Measurements from ENCODE around the gene FOXK2. TPM values are rescaled to one million over a fixed set of nuclear protein-coding genes. Genes with fewer than 3 reads are reported as not detected.

The FOXK2 gene
- total RNA-seq, 1 donor from 2014 or later = 49.5 TPM

DNA sequence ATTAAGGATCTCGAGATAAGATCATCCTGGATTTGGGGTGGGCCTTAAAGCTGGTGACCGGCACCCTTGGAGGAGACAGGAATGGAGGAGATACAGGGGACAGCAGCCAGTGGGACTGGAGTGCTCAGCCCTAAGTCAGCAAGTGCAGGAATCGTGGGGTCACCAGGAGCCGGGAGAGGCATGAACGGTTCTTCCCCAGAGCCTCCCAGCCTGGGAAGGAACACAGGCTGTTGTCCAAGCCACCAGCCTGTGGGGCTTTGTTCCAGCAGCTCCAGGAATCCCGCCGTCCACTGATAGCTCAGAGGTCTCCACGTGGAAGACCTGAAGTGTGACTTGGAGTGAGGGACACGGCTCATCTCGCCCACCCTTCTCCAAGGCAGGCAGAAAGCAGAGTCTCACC is 131.2 kb downstream of the FOXK2 start:
- H3K27ac Mint-ChIP-seq (ENCODE audit: unreplicated experiment) = no peak overlapping the region
- no peaks in the 10 kb centered on the region for H3K36me3 Mint-ChIP-seq (ENCODE audit: low read depth)
- TF ChIP-seq, protein P1, sequence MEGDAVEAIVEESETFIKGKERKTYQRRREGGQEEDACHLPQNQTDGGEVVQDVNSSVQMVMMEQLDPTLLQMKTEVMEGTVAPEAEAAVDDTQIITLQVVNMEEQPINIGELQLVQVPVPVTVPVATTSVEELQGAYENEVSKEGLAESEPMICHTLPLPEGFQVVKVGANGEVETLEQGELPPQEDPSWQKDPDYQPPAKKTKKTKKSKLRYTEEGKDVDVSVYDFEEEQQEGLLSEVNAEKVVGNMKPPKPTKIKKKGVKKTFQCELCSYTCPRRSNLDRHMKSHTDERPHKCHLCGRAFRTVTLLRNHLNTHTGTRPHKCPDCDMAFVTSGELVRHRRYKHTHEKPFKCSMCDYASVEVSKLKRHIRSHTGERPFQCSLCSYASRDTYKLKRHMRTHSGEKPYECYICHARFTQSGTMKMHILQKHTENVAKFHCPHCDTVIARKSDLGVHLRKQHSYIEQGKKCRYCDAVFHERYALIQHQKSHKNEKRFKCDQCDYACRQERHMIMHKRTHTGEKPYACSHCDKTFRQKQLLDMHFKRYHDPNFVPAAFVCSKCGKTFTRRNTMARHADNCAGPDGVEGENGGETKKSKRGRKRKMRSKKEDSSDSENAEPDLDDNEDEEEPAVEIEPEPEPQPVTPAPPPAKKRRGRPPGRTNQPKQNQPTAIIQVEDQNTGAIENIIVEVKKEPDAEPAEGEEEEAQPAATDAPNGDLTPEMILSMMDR (IDR thresholded peaks at IDR 0.05) = no peak
- H3K27me3 Mint-ChIP-seq (ENCODE audit: low read depth) = no peaks in the 10 kb centered on the region
- no peak overlapping the region for H3K4me3 Mint-ChIP-seq (ENCODE audit: unreplicated experiment)
- peaks cover 15% of the 10 kb centered on the region for H3K4me1 Mint-ChIP-seq (ENCODE audit: low read depth)
- no peaks in the 10 kb centered on the region for H3K9me3 Mint-ChIP-seq (ENCODE audit: low read depth)
- DNase-seq (ENCODE audit: low spot score) = no peak

DNA sequence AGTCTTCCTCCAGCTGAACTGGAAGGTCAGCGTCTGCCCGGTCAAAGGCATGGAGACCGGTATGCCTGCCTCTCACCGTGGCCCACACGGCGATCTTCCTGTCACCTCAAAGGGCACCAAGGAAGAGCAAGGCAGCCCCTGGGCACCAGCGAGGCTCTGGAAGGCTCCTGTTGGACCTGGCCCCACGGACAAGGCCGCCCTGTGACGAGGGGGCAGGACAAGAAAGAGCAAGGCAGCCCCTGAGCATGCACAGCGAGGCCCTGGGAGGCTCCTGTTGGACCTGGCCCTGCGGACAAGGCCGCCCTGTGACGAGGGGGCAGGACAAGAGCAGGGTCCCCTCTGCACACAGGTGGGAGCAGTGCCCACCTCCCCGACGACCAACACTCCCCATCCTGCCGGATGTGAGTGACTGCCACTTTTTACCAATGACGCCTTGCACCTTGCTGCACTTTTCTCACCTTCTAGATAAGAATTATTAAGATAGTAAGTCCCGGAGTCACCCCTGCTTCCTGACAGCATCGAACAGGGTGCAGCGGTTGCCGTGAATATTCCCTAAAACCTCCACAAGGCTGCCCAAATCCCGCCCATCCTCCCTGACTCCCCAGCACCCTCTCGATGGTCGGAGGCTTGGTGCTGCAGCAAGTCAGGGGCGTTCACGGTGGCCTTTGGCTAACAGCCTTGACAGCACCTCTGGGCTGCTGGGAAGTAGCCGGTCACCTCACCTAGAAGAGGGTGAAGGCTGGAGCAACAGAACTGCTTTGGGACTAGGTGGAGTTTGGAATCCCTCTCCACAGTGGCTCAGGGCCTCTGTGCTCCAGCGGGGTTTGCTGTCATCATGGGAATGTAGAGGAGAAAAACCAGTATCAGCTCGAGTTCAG is 134.4 kb downstream of the FOXK2 start:
- Mint-ChIP-seq H3K27ac (ENCODE audit: unreplicated experiment) (no peak overlapping the region), H3K4me3 (ENCODE audit: unreplicated experiment) (no peak overlapping the region), H3K4me1 (ENCODE audit: low read depth) (no peaks in the 10 kb centered on the region), H3K36me3 (ENCODE audit: low read depth) (peaks cover 9% of the 10 kb centered on the region), H3K9me3 (ENCODE audit: low read depth) (no peaks in the 10 kb centered on the region), H3K27me3 (ENCODE audit: low read depth) (no peaks in the 10 kb centered on the region)
- DNase-seq (ENCODE audit: low spot score) = no peak
- TF ChIP-seq, protein P1 (IDR thresholded peaks at IDR 0.05) = no peak

Other genes with a start within 250 kb of the FOXK2 start
- gene CSNK1D, start 246.0 kb upstream of the FOXK2 start, total RNA-seq = 93.0 to 94.5 TPM (median 93.9 TPM) in 3 replicates
- not detected in 3 replicates for gene CD7, start 202.1 kb upstream of the FOXK2 start, total RNA-seq
- 1.3 to 2.5 TPM (median 2.1 TPM) in 3 replicates for gene SECTM1, start 186.0 kb upstream of the FOXK2 start, total RNA-seq
- gene TEX19, start 160.5 kb upstream of the FOXK2 start, total RNA-seq = not detected in 3 replicates
- not detected in 3 replicates for gene UTS2R, start 148.0 kb upstream of the FOXK2 start, total RNA-seq
- 10.8 to 17.7 TPM (median 11.2 TPM) in 3 replicates for gene HEXD, start 101.4 kb upstream of the FOXK2 start, total RNA-seq
- 19.9 to 30.6 TPM (median 20.0 TPM) in 3 replicates for gene OGFOD3, start 101.1 kb upstream of the FOXK2 start, total RNA-seq
- gene CYBC1, start 69.0 kb upstream of the FOXK2 start, total RNA-seq = 52.5 to 55.4 TPM (median 53.0 TPM) in 3 replicates
- 56.0 to 68.9 TPM (median 64.1 TPM) in 3 replicates for gene NARF, start 61.0 kb upstream of the FOXK2 start, total RNA-seq
- gene WDR45B, start 128.7 kb downstream of the FOXK2 start, total RNA-seq = 60.4 to 70.0 TPM (median 67.8 TPM) in 3 replicates
- 16.7 to 20.0 TPM (median 20.0 TPM) in 3 replicates for gene RAB40B, start 179.0 kb downstream of the FOXK2 start, total RNA-seq
- 23.0 to 27.4 TPM (median 23.3 TPM) in 3 replicates for gene FN3KRP, start 197.0 kb downstream of the FOXK2 start, total RNA-seq
- 16.2 to 20.5 TPM (median 19.0 TPM) in 3 replicates for gene FN3K, start 215.9 kb downstream of the FOXK2 start, total RNA-seq
- 53.7 to 62.9 TPM (median 59.8 TPM) in 3 replicates for gene TBCD, start 232.3 kb downstream of the FOXK2 start, total RNA-seq